ENCODE data around the gene MEFV.

Gene MEFV

GRCh38 chr16:3259836-3260235 lies 3.4 kb upstream of the MEFV start:
- H3K9ac ChIP-seq (ENCODE audit: low read length) = no peak overlapping the region
- WGBS = 95% methylated on average over 5 of the region's 8 CpGs
- H3K9me3 ChIP-seq (ENCODE audit: control insufficient read depth, low read length) = no peaks in the 10 kb centered on the region
- H2BK120ac ChIP-seq (ENCODE audit: low read depth, low read length) = no peak overlapping the region
- H2BK5ac ChIP-seq (ENCODE audit: low read depth, low read length, poor library complexity, severe bottlenecking) = no peak overlapping the region
- H2BK12ac ChIP-seq (ENCODE audit: low read length in 2 of 2) = no peak overlapping the region
- no peak for DNase-seq
- no peak overlapping the region for H2BK15ac ChIP-seq (ENCODE audit: low read depth, poor library complexity, severe bottlenecking)
- no peaks in the 10 kb centered on the region for H3K36me3 ChIP-seq (ENCODE audit: control insufficient read depth in 1 of 2, insufficient read depth in 2 of 2, low read depth in 1 of 2, low read length in 2 of 2)
- H4K8ac ChIP-seq (ENCODE audit: low read length) = no peak overlapping the region
- no peak overlapping the region for H2AK5ac ChIP-seq (ENCODE audit: low read length, severe bottlenecking)
- no peak overlapping the region for H3K14ac ChIP-seq (ENCODE audit: low read length in 2 of 2)
- H4K91ac ChIP-seq (ENCODE audit: low read length) = no peak overlapping the region
- no peak overlapping the region for H3K4me3 ChIP-seq (ENCODE audit: insufficient read depth in 1 of 2, low read depth in 1 of 2, low read length in 2 of 2)
- no peaks in the 10 kb centered on the region for H3K79me1 ChIP-seq (replicated peaks; ENCODE audit: low read length, poor library complexity, severe bottlenecking)
- H3K4me1 ChIP-seq (ENCODE audit: control insufficient read depth, insufficient read depth, low read depth, low read length) = peaks cover 9% of the 10 kb centered on the region
- no peak overlapping the region for H3K23ac ChIP-seq (ENCODE audit: low read length in 2 of 2)
- peaks cover 0 to 19% of the 10 kb centered on the region in 2 experiments for H3K27me3 ChIP-seq (ENCODE audit: control insufficient read depth in 1 of 2, insufficient read depth in 1 of 2, low read length in 2 of 2)
- H3K4me2 ChIP-seq (ENCODE audit: low read length, poor library complexity, severe bottlenecking) = no peak overlapping the region
- no peak overlapping the region for H3K27ac ChIP-seq (ENCODE audit: low read length, poor library complexity, severe bottlenecking)
- no peak overlapping the region for H2AFZ ChIP-seq (ENCODE audit: low read depth, low read length)
- no peak overlapping the region for H3K18ac ChIP-seq (ENCODE audit: low read depth in 1 of 2, low read length in 2 of 2)
- no peak overlapping the region for H3K4ac ChIP-seq (ENCODE audit: low read depth in 1 of 2, low read length in 2 of 2)

GRCh38 chr16:3256866-3257465 lies 533 bp upstream of the MEFV start:
- DNase-seq = no peak
- Histone ChIP-seq H4K91ac (ENCODE audit: low read length) (no peak overlapping the region), H3K27me3 (ENCODE audit: control insufficient read depth in 1 of 2, insufficient read depth in 1 of 2, low read length in 2 of 2) (peaks cover 3 to 25% of the 10 kb centered on the region in 2 experiments), H2BK120ac (ENCODE audit: low read depth, low read length) (no peak overlapping the region), H3K18ac (ENCODE audit: low read depth in 1 of 2, low read length in 2 of 2) (no peak overlapping the region), H3K4me1 (ENCODE audit: control insufficient read depth, insufficient read depth, low read depth, low read length) (peaks cover 8% of the 10 kb centered on the region), H2BK15ac (ENCODE audit: low read depth, poor library complexity, severe bottlenecking) (no peak overlapping the region), H3K79me1 (replicated peaks; ENCODE audit: low read length, poor library complexity, severe bottlenecking) (no peaks in the 10 kb centered on the region), H2BK12ac (ENCODE audit: low read length in 2 of 2) (no peak overlapping the region), H3K23ac (ENCODE audit: low read length in 2 of 2) (no peak overlapping the region), H3K9ac (ENCODE audit: low read length) (no peak overlapping the region), H2AFZ (ENCODE audit: low read depth, low read length) (no peak overlapping the region), H3K14ac (ENCODE audit: low read length in 2 of 2) (no peak overlapping the region), H2AK5ac (ENCODE audit: low read length, severe bottlenecking) (no peak overlapping the region), H3K27ac (ENCODE audit: low read length, poor library complexity, severe bottlenecking) (no peak overlapping the region), H3K9me3 (ENCODE audit: control insufficient read depth, low read length) (no peaks in the 10 kb centered on the region), H3K4ac (ENCODE audit: low read depth in 1 of 2, low read length in 2 of 2) (no peak overlapping the region), H4K8ac (ENCODE audit: low read length) (no peak overlapping the region), H3K4me3 (ENCODE audit: insufficient read depth in 1 of 2, low read depth in 1 of 2, low read length in 2 of 2) (no peak overlapping the region), H3K4me2 (ENCODE audit: low read length, poor library complexity, severe bottlenecking) (no peak overlapping the region), H2BK5ac (ENCODE audit: low read depth, low read length, poor library complexity, severe bottlenecking) (no peak overlapping the region), H3K36me3 (ENCODE audit: control insufficient read depth in 1 of 2, insufficient read depth in 2 of 2, low read depth in 1 of 2, low read length in 2 of 2) (no peaks in the 10 kb centered on the region)
- WGBS = 71% methylated on average over 9 of the region's 9 CpGs

GRCh38 chr16:3254309-3254708 lies 2.1 kb downstream of the MEFV start:
- Histone ChIP-seq H3K27me3 (ENCODE audit: control insufficient read depth in 1 of 2, insufficient read depth in 1 of 2, low read length in 2 of 2) (peaks cover 7 to 32% of the 10 kb centered on the region in 2 experiments), H2AFZ (ENCODE audit: low read depth, low read length) (no peak overlapping the region), H3K36me3 (ENCODE audit: control insufficient read depth in 1 of 2, insufficient read depth in 2 of 2, low read depth in 1 of 2, low read length in 2 of 2) (no peaks in the 10 kb centered on the region), H3K27ac (ENCODE audit: low read length, poor library complexity, severe bottlenecking) (no peak overlapping the region), H2BK5ac (ENCODE audit: low read depth, low read length, poor library complexity, severe bottlenecking) (no peak overlapping the region), H4K8ac (ENCODE audit: low read length) (no peak overlapping the region), H3K4me2 (ENCODE audit: low read length, poor library complexity, severe bottlenecking) (no peak overlapping the region), H2BK12ac (ENCODE audit: low read length in 2 of 2) (no peak overlapping the region), H3K23ac (ENCODE audit: low read length in 2 of 2) (no peak overlapping the region), H2BK120ac (ENCODE audit: low read depth, low read length) (no peak overlapping the region), H3K4ac (ENCODE audit: low read depth in 1 of 2, low read length in 2 of 2) (no peak overlapping the region), H3K4me1 (ENCODE audit: control insufficient read depth, insufficient read depth, low read depth, low read length) (peaks cover 8% of the 10 kb centered on the region), H3K79me1 (replicated peaks; ENCODE audit: low read length, poor library complexity, severe bottlenecking) (no peaks in the 10 kb centered on the region), H4K91ac (ENCODE audit: low read length) (no peak overlapping the region), H3K9ac (ENCODE audit: low read length) (no peak overlapping the region), H3K4me3 (ENCODE audit: insufficient read depth in 1 of 2, low read depth in 1 of 2, low read length in 2 of 2) (no peak overlapping the region), H2AK5ac (ENCODE audit: low read length, severe bottlenecking) (no peak overlapping the region), H2BK15ac (ENCODE audit: low read depth, poor library complexity, severe bottlenecking) (no peak overlapping the region), H3K14ac (ENCODE audit: low read length in 2 of 2) (no peak overlapping the region), H3K9me3 (ENCODE audit: control insufficient read depth, low read length) (no peaks in the 10 kb centered on the region), H3K18ac (ENCODE audit: low read depth in 1 of 2, low read length in 2 of 2) (no peak overlapping the region)
- 90% methylated on average over 35 of the region's 35 CpGs for WGBS
- DNase-seq = no peak

GRCh38 chr16:3252967-3253366 lies 3.5 kb downstream of the MEFV start:
- no peak overlapping the region for H2BK15ac ChIP-seq (ENCODE audit: low read depth, poor library complexity, severe bottlenecking)
- H3K9ac ChIP-seq (ENCODE audit: low read length) = no peak overlapping the region
- no peak overlapping the region for H3K4me2 ChIP-seq (ENCODE audit: low read length, poor library complexity, severe bottlenecking)
- H3K4ac ChIP-seq (ENCODE audit: low read depth in 1 of 2, low read length in 2 of 2) = no peak overlapping the region
- H3K9me3 ChIP-seq (ENCODE audit: control insufficient read depth, low read length) = no peaks in the 10 kb centered on the region
- no peaks in the 10 kb centered on the region for H3K36me3 ChIP-seq (ENCODE audit: control insufficient read depth in 1 of 2, insufficient read depth in 2 of 2, low read depth in 1 of 2, low read length in 2 of 2)
- no peak overlapping the region for H3K18ac ChIP-seq (ENCODE audit: low read depth in 1 of 2, low read length in 2 of 2)
- no peak overlapping the region for H3K4me3 ChIP-seq (ENCODE audit: insufficient read depth in 1 of 2, low read depth in 1 of 2, low read length in 2 of 2)
- H3K79me1 ChIP-seq (replicated peaks; ENCODE audit: low read length, poor library complexity, severe bottlenecking) = no peaks in the 10 kb centered on the region
- no peak overlapping the region for H2AFZ ChIP-seq (ENCODE audit: low read depth, low read length)
- H2BK5ac ChIP-seq (ENCODE audit: low read depth, low read length, poor library complexity, severe bottlenecking) = no peak overlapping the region
- peaks cover 14 to 29% of the 10 kb centered on the region in 2 experiments for H3K27me3 ChIP-seq (ENCODE audit: control insufficient read depth in 1 of 2, insufficient read depth in 1 of 2, low read length in 2 of 2)
- DNase-seq = no peak
- H3K23ac ChIP-seq (ENCODE audit: low read length in 2 of 2) = no peak overlapping the region
- H4K91ac ChIP-seq (ENCODE audit: low read length) = no peak overlapping the region
- no peak overlapping the region for H2BK12ac ChIP-seq (ENCODE audit: low read length in 2 of 2)
- H2AK5ac ChIP-seq (ENCODE audit: low read length, severe bottlenecking) = no peak overlapping the region
- H3K14ac ChIP-seq (ENCODE audit: low read length in 2 of 2) = no peak overlapping the region
- no peak overlapping the region for H4K8ac ChIP-seq (ENCODE audit: low read length)
- H3K4me1 ChIP-seq (ENCODE audit: control insufficient read depth, insufficient read depth, low read depth, low read length) = peaks cover 8% of the 10 kb centered on the region
- H2BK120ac ChIP-seq (ENCODE audit: low read depth, low read length) = no peak overlapping the region
- WGBS = 85% methylated on average over 4 of the region's 4 CpGs
- no peak overlapping the region for H3K27ac ChIP-seq (ENCODE audit: low read length, poor library complexity, severe bottlenecking)

Data from mesenchymal stem cell (in vitro differentiated cells and primary cell).